K562 (cell line): ENCODE measurements around the gene ZNF791. TPM values are rescaled to one million over a fixed set of nuclear protein-coding genes. Genes with fewer than 3 reads are reported as not detected.

Experiments used
- ATAC-seq: fragments of 200-7000 bp; cut with Tn5 transposase; 3 replicates; pipeline ENCODE4 v1.9.1; 2020; ENCODE audit warnings: moderate library complexity
- BruUV-seq: library from RNA; stranded (reverse); fragments of 400-500 nt; replicated peaks from 2 replicates; lab custom pipeline; 2021; lab: Mats Ljungman, UMichigan
- CTCF ChIA-PET: fragments of 300-600 bp; formaldehyde crosslinking; extraction: SDS; loops from one replicate; lab custom pipeline; 2021; ENCODE audit warnings: low intra/inter-chr PET ratio; lab: Yijun Ruan, JAX
- POLR2A ChIA-PET: fragments of 300-600, 350-650 bp; sonication (Branson Sonifier 250); formaldehyde crosslinking; extraction: SDS; loops from one replicate; lab custom pipeline; 2021; ENCODE audit warnings: antibody characterized with exemption, inconsistent platforms; lab: Yijun Ruan, JAX
- DNase-seq, 4 experiments: peaks; one replicate each; pipeline versions ENCODE4 v3.0.0 to v3.0.0-alpha.2; 2011 to 2018; ENCODE audit warnings: low spot score in 3 of 4, mixed read lengths in 3 of 4; ENCODE audit errors: extremely low read depth in 1 of 4
- FAIRE-seq: peaks from 2 replicates; lab custom pipeline; 2011; peaks lifted over from hg19 to GRCh38; lab: Jason Lieb, UNC
- H2AFZ ChIP-seq: 2 replicates; pipeline ENCODE4 v1.6.0; 2011; ENCODE audit warnings: low read depth, low read length, control low read depth, inconsistent platforms
- H3K27ac ChIP-seq: fragments of 200-600 bp; 3 replicates; pipeline ENCODE4 v1.8.0; 2011; ENCODE audit warnings: low read depth, mild to moderate bottlenecking, control low read depth, inconsistent platforms, low read length, moderate library complexity, mixed read lengths; ENCODE audit errors: extremely low read depth
- H3K27me3 ChIP-seq, 2 experiments: fragments of 300-600 bp in 1 of 2; 2 replicates in 1 of 2; 3 replicates in 1 of 2; pipeline versions ENCODE4 v1.6.0 to v1.8.0; 2011; ENCODE audit warnings: inconsistent platforms in 2 of 2, low read length in 2 of 2, mild to moderate bottlenecking in 1 of 2, mixed read lengths in 1 of 2, moderate library complexity in 1 of 2; ENCODE audit not compliant: control insufficient read depth in 2 of 2, insufficient read depth in 2 of 2
- H3K36me3 ChIP-seq: fragments of 300-600 bp; 3 replicates; pipeline ENCODE4 v1.8.0; 2011; ENCODE audit warnings: mild to moderate bottlenecking, low read length, inconsistent platforms; ENCODE audit not compliant: control insufficient read depth, insufficient read depth
- H3K4me1 ChIP-seq, 2 experiments: fragments of 200-600 bp in 1 of 2; replicated peaks in 1 of 2; 2 replicates in 1 of 2; 3 replicates in 1 of 2; pipeline versions ENCODE4 v1.5.1 to v1.8.0; 2011; ENCODE audit warnings: inconsistent platforms in 2 of 2, low read length in 2 of 2, mild to moderate bottlenecking in 1 of 2, mixed read lengths in 1 of 2, moderate library complexity in 1 of 2; ENCODE audit not compliant: control insufficient read depth in 2 of 2, insufficient read depth in 2 of 2
- H3K4me2 ChIP-seq: 2 replicates; pipeline ENCODE4 v1.6.1; 2011; ENCODE audit warnings: low read length, control low read depth, inconsistent platforms, mixed read lengths; ENCODE audit not compliant: insufficient read depth
- H3K4me3 ChIP-seq: fragments of 200-600 bp; sonication (generic), shearing (Covaris generic); 2 replicates; pipeline ENCODE4 v1.5.1; 2016; ENCODE audit warnings: control low read depth, inconsistent platforms
- H3K79me2 ChIP-seq: fragments of 200-600 bp; 3 replicates; pipeline ENCODE4 v1.8.0; 2011; ENCODE audit warnings: low read length, inconsistent platforms; ENCODE audit not compliant: control insufficient read depth, insufficient read depth
- H3K9ac ChIP-seq, 2 experiments: 2 replicates each; pipeline versions ENCODE4 v1.6.0 to v1.6.1; 2011; ENCODE audit warnings: low read depth in 2 of 2, low read length in 2 of 2, control low read depth in 1 of 2, inconsistent platforms in 1 of 2, mild to moderate bottlenecking in 1 of 2, mixed read lengths in 1 of 2; ENCODE audit not compliant: insufficient read depth in 1 of 2
- H3K9me1 ChIP-seq: one replicate; pipeline ENCODE4 v1.6.0; 2011; ENCODE audit warnings: inconsistent platforms, mild to moderate bottlenecking, low read length, moderate library complexity; ENCODE audit not compliant: control insufficient read depth, insufficient read depth
- H3K9me3 ChIP-seq: replicated peaks from 2 replicates; pipeline ENCODE4 v1.5.1; 2011; ENCODE audit warnings: low read depth, low read length, inconsistent platforms; ENCODE audit not compliant: control insufficient read depth, insufficient read depth
- H4K20me1 ChIP-seq: replicated peaks from 2 replicates; pipeline ENCODE4 v1.6.1; 2011; ENCODE audit warnings: low read length, inconsistent platforms, mixed read lengths; ENCODE audit not compliant: control insufficient read depth, insufficient read depth
- CCAR2 ChIP-seq: fragments of 200-400 bp; formaldehyde crosslinking; IDR thresholded peaks from 2 replicates; pipeline ENCODE4 v1.6.1; 2017; ENCODE audit warnings: mild to moderate bottlenecking, low read depth, low read length
- CREB5 ChIP-seq: fragments of 250-450 bp; sonication (Bioruptor Pico); IDR thresholded peaks from 2 replicates; pipeline ENCODE4 v1.5.0; 2020; ENCODE audit warnings: mild to moderate bottlenecking
- HMG20A ChIP-seq: fragments of 450-650 bp; formaldehyde crosslinking; conservative IDR thresholded peaks from 2 replicates; pipeline ENCODE4 v1.4.0; 2020; ENCODE audit warnings: mild to moderate bottlenecking, mixed read lengths
- KAT2B ChIP-seq: IDR thresholded peaks from one replicate; pipeline ENCODE4 v1.6.1; 2012; ENCODE audit warnings: low read depth, mild to moderate bottlenecking, control low read depth, inconsistent platforms, low read length, moderate library complexity
- KLF13 ChIP-seq: fragments of 450-650 bp; IDR thresholded peaks from 2 replicates; pipeline ENCODE4 v1.6.1; 2016; ENCODE audit warnings: missing genetic modification characterization, low read depth, mild to moderate bottlenecking, missing compliant biosample characterization, moderate library complexity, borderline replicate concordance
- PML ChIP-seq: IDR thresholded peaks from 2 replicates; pipeline ENCODE4 v1.6.1; 2012; ENCODE audit warnings: low read length, inconsistent platforms
- POU5F1 ChIP-seq: fragments of 150-350 bp; IDR thresholded peaks from 2 replicates; pipeline ENCODE4 v1.6.1; 2014; ENCODE audit warnings: borderline replicate concordance, low read length, low read depth, mild to moderate bottlenecking; ENCODE audit not compliant: partially characterized antibody
- RHOXF2B ChIP-seq: fragments of 250-450 bp; sonication (Bioruptor Pico); conservative IDR thresholded peaks from 2 replicates; pipeline ENCODE4 v1.5.1; 2021
- SFPQ ChIP-seq: fragments of 200-400 bp; formaldehyde crosslinking; IDR thresholded peaks from 2 replicates; pipeline ENCODE4 v1.6.1; 2017; ENCODE audit warnings: mild to moderate bottlenecking, low read depth, low read length, moderate library complexity
- TCF3 ChIP-seq: sonication (generic); formaldehyde crosslinking; IDR thresholded peaks from 2 replicates; pipeline ENCODE4 v1.4.0; 2020; ENCODE audit warnings: mild to moderate bottlenecking, missing genetic modification reagents
- TFAP4 ChIP-seq: sonication (generic); formaldehyde crosslinking; IDR thresholded peaks from 2 replicates; pipeline ENCODE4 v1.8.0; 2022; ENCODE audit warnings: missing genetic modification reagents, mild to moderate bottlenecking, moderate library complexity, borderline replicate concordance
- ZNF584 ChIP-seq: fragments of 200-800 bp; sonication (Bioruptor generic); IDR thresholded peaks from 2 replicates; pipeline ENCODE4 v1.6.1; 2016; ENCODE audit warnings: low read depth, mild to moderate bottlenecking, missing genetic modification characterization, missing compliant biosample characterization
- ZNF592 ChIP-seq: fragments of 450-650 bp; IDR thresholded peaks from 2 replicates; pipeline ENCODE4 v1.6.1; 2017; ENCODE audit warnings: antibody characterized with exemption, mild to moderate bottlenecking
- WGBS: fragments of 100-300 bp; shearing (Covaris generic); methylation state at CpG from one replicate; pipeline ENCODE4 v1.1.6; 2016; ENCODE audit warnings: low coverage, mixed read lengths; ENCODE audit not compliant: insufficient coverage; ENCODE audit errors: missing lambda C conversion rate; 5-methylcytosine and 5-hydroxymethylcytosine counted together
- in situ Hi-C: fragments of 300-500 bp; cut with MboI; formaldehyde crosslinking; loops from 4 replicates; pipeline ENCODE4 v1.15.0; 2018; ENCODE audit warnings: inconsistent platforms, mixed read lengths
- intact Hi-C: fragments of 100-400 bp; cut with micrococcal nuclease; formaldehyde crosslinking; loops from 2 replicates; pipeline ENCODE4 v1.14.2; 2022
- polyA plus RNA-seq, 8 experiments: library from polyadenylated mRNA; depleted of rRNA in 4 of 8; stranded (reverse) in 5 of 8; unstranded in 3 of 8; fragments of >200 nt; fragmentation: Nextera tagmentation in 2 of 8; fragmentation: Illumina TruSeq in 1 of 8; extraction: Ambion mirVana in 2 of 8; extraction: Trizol in 1 of 8; gene quantifications; 2 replicates each; pipeline versions ENCODE4 v1.2.1 to v1.2.3, GENCODE V29; 2011 to 2014; ENCODE audit warnings: inconsistent platforms in 1 of 8, missing spikeins in 1 of 8
- total RNA-seq, 7 experiments: library from RNA; depleted of rRNA in 6 of 7; stranded (reverse); fragments of >200 nt in 6 of 7; fragmentation: Illumina TruSeq in 2 of 7; extraction: Trizol in 2 of 7; gene quantifications; 2 replicates each; pipeline versions ENCODE4 v1.2.1 to v1.2.3, GENCODE V29; 2011 to 2021; ENCODE audit warnings: low replicate concordance in 1 of 7

ZNF791 gene
- total and polyA plus RNA-seq, 9 of the 15 experiments (the other 6 are each of a cell fraction or from before 2014, with no cell fraction given): 7.8 to 22.7 (median 13.1) TPM

- TF ChIP-seq CREB5 (CRISPR knock-in tag) (no peak), KLF13 (tag) (no peak), POU5F1 (no peak), ZNF584 (CRISPR knock-in tag) (no peak)
Observed at GRCh38 chr19:12581100-12581499, 29.6 kb upstream of the ZNF791 start (continued).

- Histone ChIP-seq H3K79me2 (no peaks in the 10 kb centered on the region), H3K27me3 (no peaks in the 10 kb centered on the region), H3K9me1 (no peaks in the 10 kb centered on the region), H3K9ac (no peak overlapping the region), H3K36me3 (no peaks in the 10 kb centered on the region; the same call in 2 of the 3 replicates), H3K9me3 (0 out of 2 replicates have a peak, but pooled peaks cover 2% of the 10 kb centered on the region), H3K4me2 (no peak overlapping the region), H3K27ac (no peak overlapping the region), H4K20me1 (no peaks in the 10 kb centered on the region), H3K4me1 (no peaks in the 10 kb centered on the region), H3K4me3 (no peak overlapping the region), H2AFZ (no peak overlapping the region)
- DNase-seq (no peak), ATAC-seq (no peak), FAIRE-seq (no peak)
- intact Hi-C loops (no loop called here), in situ Hi-C loops (no loop called here)
- CTCF ChIA-PET: no interaction called here
- POLR2A ChIA-PET: no interaction called here
- 93% methylated on average over 11 of the region's 11 CpGs for WGBS
- BruUV-seq: no TSS peak
- no peak for TF ChIP-seq HMG20A
- TF ChIP-seq SFPQ: no peak
- no peak for TF ChIP-seq KAT2B
- no peak for TF ChIP-seq CCAR2
- no peak for TF ChIP-seq RHOXF2B (CRISPR knock-in tag)
- TF ChIP-seq PML: no peak
- TF ChIP-seq TFAP4 (CRISPR knock-in tag): no peak
- no peak for TF ChIP-seq TCF3 (CRISPR knock-in tag)
- TF ChIP-seq ZNF592: no peak
Observed at GRCh38 chr19:12596485-12596884, 14.2 kb upstream of the ZNF791 start.
